Activated T-helper 2 cell treated with anti-CD3 and anti-CD28 coated beads, Interferon-gamma antibody, Interleukin-2, Interleukin-4, amounts not matched to agents 10 μg/mL and 5 μg/mL and 100 μg/mL, durations not matched to agents 14 hours and 24 hours and 36 hours (primary cell): Measurements from ENCODE around the gene LGALSL. TPM values are rescaled to one million over a fixed set of nuclear protein-coding genes. Genes with fewer than 3 reads are reported as not detected.

Experiments used
- DNase-seq: peaks from one replicate; pipeline ENCODE4 v3.0.0; 2021; ENCODE audit warnings: low spot score
- H3K27ac Mint-ChIP-seq: one replicate; pipeline ENCODE4 v1.8.0; 2021; ENCODE audit warnings: mixed read lengths
- H3K27me3 Mint-ChIP-seq: one replicate; pipeline ENCODE4 v1.8.0; 2021; ENCODE audit warnings: low read depth, mixed read lengths
- H3K36me3 Mint-ChIP-seq: one replicate; pipeline ENCODE4 v1.8.0; 2021; ENCODE audit warnings: low read depth, mixed read lengths
- H3K4me1 Mint-ChIP-seq: one replicate; pipeline ENCODE4 v1.8.0; 2021; ENCODE audit warnings: low read depth, mixed read lengths
- H3K4me3 Mint-ChIP-seq: one replicate; pipeline ENCODE4 v1.8.0; 2021; ENCODE audit warnings: low read depth, mild to moderate bottlenecking, moderate library complexity, mixed read lengths
- H3K9me3 Mint-ChIP-seq: one replicate; pipeline ENCODE4 v1.8.0; 2021; ENCODE audit warnings: mixed read lengths
- intact Hi-C: fragments of 100-400 bp; cut with micrococcal nuclease; formaldehyde crosslinking; loops from one replicate; pipeline ENCODE4 v1.15.1; 2023
- total RNA-seq: library from RNA; stranded (reverse); gene quantifications from 2 replicates; pipeline ENCODE4 v1.2.3, GENCODE V29; 2022

The LGALSL gene
- 2.6 and 3.3 TPM in 2 replicates for total RNA-seq

- H3K36me3 Mint-ChIP-seq: no peaks in the 10 kb centered on the region
- peak within 1 kb of the TSS; percentile 78 for H3K4me3 Mint-ChIP-seq
- peaks cover 5% of the 10 kb centered on the region for H3K4me1 Mint-ChIP-seq
- H3K27me3 Mint-ChIP-seq: peaks cover 49% of the 10 kb centered on the region
- no peaks in the 10 kb centered on the region for H3K9me3 Mint-ChIP-seq
- peak; percentile 30 for DNase-seq
- intact Hi-C loops: loop anchor here (10.0 kb wide), 1 partner anchor 89 kb away; no protein-coding TSS in a partner anchor
- H3K27ac Mint-ChIP-seq: no peak within 1 kb of the TSS
These were observed at the start of gene LGALSL for GRCh38 chr2:64453770-64454385. Gene LGALSL (plus strand): TSS chr2:64454162. CDS start chr2:64454546, 384 bp downstream.

- peaks cover 1% of the 10 kb centered on the region for H3K4me1 Mint-ChIP-seq
- H3K27me3 Mint-ChIP-seq: peaks cover 9% of the 10 kb centered on the region
- H3K9me3 Mint-ChIP-seq: no peaks in the 10 kb centered on the region
- no peak overlapping the region for H3K27ac Mint-ChIP-seq
- H3K36me3 Mint-ChIP-seq: no peaks in the 10 kb centered on the region
- DNase-seq: no peak
- no peak overlapping the region for H3K4me3 Mint-ChIP-seq
- intact Hi-C loops: no loop called here
These were observed 49.2 kb upstream of the LGALSL start for GRCh38 chr2:64404743-64405142.

- intact Hi-C loops: no loop called here
- Mint-ChIP-seq H3K36me3 (no peaks in the 10 kb centered on the region), H3K4me3 (no peak overlapping the region)
These were observed 48.2 kb upstream of the LGALSL start for GRCh38 chr2:64405581-64406406.

GRCh38 chr2:64406407-64406774 is 47.6 kb upstream of the LGALSL start:
- Mint-ChIP-seq H3K4me3 (no peak overlapping the region), H3K27me3 (peaks cover 9% of the 10 kb centered on the region), H3K9me3 (no peaks in the 10 kb centered on the region), H3K27ac (no peak overlapping the region), H3K4me1 (no peaks in the 10 kb centered on the region), H3K36me3 (no peaks in the 10 kb centered on the region)
- intact Hi-C loops: no loop called here
- no peak for DNase-seq

More at GRCh38 chr2:64405581-64406406, 48.2 kb upstream of the LGALSL start:
- DNase-seq: no peak
- H3K27ac Mint-ChIP-seq: no peak overlapping the region
- H3K9me3 Mint-ChIP-seq: no peaks in the 10 kb centered on the region
- no peaks in the 10 kb centered on the region for H3K4me1 Mint-ChIP-seq
- H3K27me3 Mint-ChIP-seq: peaks cover 9% of the 10 kb centered on the region

GRCh38 chr2:64408031-64408430 is 45.9 kb upstream of the LGALSL start:
- Mint-ChIP-seq H3K4me1 (no peaks in the 10 kb centered on the region), H3K4me3 (no peak overlapping the region), H3K9me3 (no peaks in the 10 kb centered on the region), H3K27ac (no peak overlapping the region), H3K27me3 (peaks cover 9% of the 10 kb centered on the region), H3K36me3 (no peaks in the 10 kb centered on the region)
- intact Hi-C loops: no loop called here
- DNase-seq: no peak

- no peak overlapping the region for H3K27ac Mint-ChIP-seq
- no peak overlapping the region for H3K4me3 Mint-ChIP-seq
- intact Hi-C loops: no loop called here
- DNase-seq: no peak
- H3K27me3 Mint-ChIP-seq: peaks cover 9% of the 10 kb centered on the region
- no peaks in the 10 kb centered on the region for H3K9me3 Mint-ChIP-seq
- H3K4me1 Mint-ChIP-seq: no peaks in the 10 kb centered on the region
- H3K36me3 Mint-ChIP-seq: no peaks in the 10 kb centered on the region
These were observed 43.3 kb upstream of the LGALSL start for GRCh38 chr2:64410671-64411070.

- Mint-ChIP-seq H3K4me3 (no peak overlapping the region), H3K9me3 (no peaks in the 10 kb centered on the region), H3K4me1 (no peaks in the 10 kb centered on the region), H3K27me3 (peaks cover 4% of the 10 kb centered on the region), H3K27ac (no peak overlapping the region), H3K36me3 (no peaks in the 10 kb centered on the region)
- no peak for DNase-seq
- intact Hi-C loops: no loop called here
These were observed 41.3 kb upstream of the LGALSL start for GRCh38 chr2:64412671-64413070.

- no peak for DNase-seq
- Mint-ChIP-seq H3K27me3 (no peaks in the 10 kb centered on the region), H3K4me3 (no peak overlapping the region), H3K9me3 (no peaks in the 10 kb centered on the region), H3K36me3 (no peaks in the 10 kb centered on the region), H3K27ac (no peak overlapping the region), H3K4me1 (no peaks in the 10 kb centered on the region)
- intact Hi-C loops: no loop called here
These were observed 39.1 kb upstream of the LGALSL start for GRCh38 chr2:64414736-64415435.

- Mint-ChIP-seq H3K9me3 (no peaks in the 10 kb centered on the region), H3K27me3 (no peaks in the 10 kb centered on the region), H3K27ac (no peak overlapping the region), H3K4me1 (no peaks in the 10 kb centered on the region), H3K4me3 (no peak overlapping the region), H3K36me3 (no peaks in the 10 kb centered on the region)
- no peak for DNase-seq
- intact Hi-C loops: no loop called here
These were observed 36.3 kb upstream of the LGALSL start for GRCh38 chr2:64417624-64418023.

- Mint-ChIP-seq H3K9me3 (no peaks in the 10 kb centered on the region), H3K36me3 (no peaks in the 10 kb centered on the region), H3K4me3 (no peak overlapping the region), H3K4me1 (no peaks in the 10 kb centered on the region), H3K27me3 (no peaks in the 10 kb centered on the region), H3K27ac (no peak overlapping the region)
- intact Hi-C loops: no loop called here
- DNase-seq: no peak
These were observed 34.3 kb upstream of the LGALSL start for GRCh38 chr2:64419596-64420165.

GRCh38 chr2:64420677-64421076 is 33.3 kb upstream of the LGALSL start:
- Mint-ChIP-seq H3K27ac (no peak overlapping the region), H3K9me3 (no peaks in the 10 kb centered on the region), H3K4me3 (no peak overlapping the region), H3K36me3 (no peaks in the 10 kb centered on the region), H3K4me1 (no peaks in the 10 kb centered on the region), H3K27me3 (peaks cover 2% of the 10 kb centered on the region)
- DNase-seq: no peak
- intact Hi-C loops: no loop called here

GRCh38 chr2:64421201-64421600 is 32.8 kb upstream of the LGALSL start:
- no peaks in the 10 kb centered on the region for H3K36me3 Mint-ChIP-seq
- H3K4me1 Mint-ChIP-seq: no peaks in the 10 kb centered on the region
- intact Hi-C loops: no loop called here
- no peaks in the 10 kb centered on the region for H3K9me3 Mint-ChIP-seq
- no peak for DNase-seq
- peaks cover 2% of the 10 kb centered on the region for H3K27me3 Mint-ChIP-seq
- H3K4me3 Mint-ChIP-seq: no peak overlapping the region
- no peak overlapping the region for H3K27ac Mint-ChIP-seq

GRCh38 chr2:64422466-64422865 is 31.5 kb upstream of the LGALSL start:
- H3K4me1 Mint-ChIP-seq: no peaks in the 10 kb centered on the region
- no peak for DNase-seq
- no peak overlapping the region for H3K4me3 Mint-ChIP-seq
- H3K9me3 Mint-ChIP-seq: no peaks in the 10 kb centered on the region
- intact Hi-C loops: no loop called here
- peaks cover 3% of the 10 kb centered on the region for H3K27me3 Mint-ChIP-seq
- H3K36me3 Mint-ChIP-seq: no peaks in the 10 kb centered on the region
- no peak overlapping the region for H3K27ac Mint-ChIP-seq
